Liver (tissue), 3 donors: ENCODE data around the gene TRPC4AP.

ENCODE experiments used
- ATF3 ChIP-seq: IDR thresholded peaks from 2 replicates; pipeline ENCODE4 v1.6.1; 2016; ENCODE audit warnings: antibody characterized with exemption
- CTCF ChIP-seq: fragments of 150-350 bp; IDR thresholded peaks from 2 replicates; pipeline ENCODE4 v1.5.1; 2017; ENCODE audit warnings: improper control_type of control experiment, low read depth, low read length; ENCODE audit not compliant: missing input control
- GABPA ChIP-seq, 2 donors: IDR thresholded peaks in 1 of 2; conservative IDR thresholded peaks in 1 of 2; 2 replicates each; pipeline ENCODE4 v1.6.1; 2016; ENCODE audit warnings: antibody characterized with exemption in 2 of 2, mild to moderate bottlenecking in 1 of 2, moderate library complexity in 1 of 2
- MAX ChIP-seq: IDR thresholded peaks from 2 replicates; pipeline ENCODE4 v1.6.1; 2016; ENCODE audit warnings: antibody characterized with exemption
- RAD21 ChIP-seq, 2 donors: IDR thresholded peaks; 2 replicates each; pipeline ENCODE4 v1.6.1; 2016; ENCODE audit warnings: antibody characterized with exemption in 2 of 2, mild to moderate bottlenecking in 2 of 2
- REST ChIP-seq: IDR thresholded peaks from 2 replicates; pipeline ENCODE4 v1.6.1; 2016; ENCODE audit warnings: antibody characterized with exemption, mild to moderate bottlenecking
- SP1 ChIP-seq: IDR thresholded peaks from 2 replicates; pipeline ENCODE4 v1.6.1; 2018; ENCODE audit warnings: antibody characterized with exemption, mild to moderate bottlenecking
- TAF1 ChIP-seq: conservative IDR thresholded peaks from 2 replicates; pipeline ENCODE4 v1.6.1; 2016; ENCODE audit warnings: antibody characterized with exemption, mild to moderate bottlenecking
- YY1 ChIP-seq: IDR thresholded peaks from 2 replicates; pipeline ENCODE4 v1.6.1; 2016; ENCODE audit warnings: antibody characterized with exemption, mild to moderate bottlenecking
- ZBTB33 ChIP-seq: IDR thresholded peaks from 2 replicates; pipeline ENCODE4 v1.6.1; 2016; ENCODE audit warnings: antibody characterized with exemption
- donor health status: healthy.
- donor health status: healthy.

GRCh38 chr20:35133735-35134134 lies 41.1 kb upstream of the TRPC4AP start:
- TF ChIP-seq CTCF (no peak), SP1 (no peak), MAX (no peak), REST (no peak), ATF3 (no peak), GABPA (IDR thresholded peaks at IDR 0.05 in 1 of 2, conservative IDR thresholded peaks at IDR 0.05 in 1 of 2) (no peak), TAF1 (no peak), YY1 (no peak), RAD21 (IDR thresholded peaks at IDR 0.05) (no peak), ZBTB33 (no peak)
